Mucosa of rectum (tissue), 2 donors: ENCODE results near the gene C1QB.
"Not testable (repeated sequence)": the region's sequence is repeated elsewhere in the genome, so short reads cannot be mapped to it uniquely, and the experiment has no call there.

ENCODE experiments used
- H3K27ac ChIP-seq, 2 donors: one replicate each; pipeline ENCODE4 v1.7.0; 2013; ENCODE audit warnings: inconsistent platforms in 2 of 2, low read depth in 2 of 2, low read length in 2 of 2
- H3K27me3 ChIP-seq, 2 donors: one replicate each; pipeline ENCODE4 v1.7.0; 2013; ENCODE audit warnings: low read length in 2 of 2; ENCODE audit not compliant: control insufficient read depth in 2 of 2, insufficient read depth in 2 of 2
- H3K36me3 ChIP-seq, 2 donors: one replicate each; pipeline ENCODE4 v1.7.0; 2013; ENCODE audit warnings: low read length in 2 of 2; ENCODE audit not compliant: control insufficient read depth in 2 of 2, insufficient read depth in 2 of 2
- H3K4me1 ChIP-seq, 2 donors: one replicate each; pipeline ENCODE4 v1.7.0; 2013; ENCODE audit warnings: low read length in 2 of 2, mild to moderate bottlenecking in 1 of 2; ENCODE audit not compliant: control insufficient read depth in 2 of 2, insufficient read depth in 2 of 2
- H3K4me3 ChIP-seq, 2 donors: one replicate each; pipeline ENCODE4 v1.7.0; 2013; ENCODE audit warnings: low read length in 2 of 2
- H3K9ac ChIP-seq, 2 donors: one replicate each; pipeline ENCODE4 v1.7.0; 2013; ENCODE audit warnings: low read length in 2 of 2, low read depth in 1 of 2, mild to moderate bottlenecking in 1 of 2
- H3K9me3 ChIP-seq, 2 donors: one replicate each; pipeline ENCODE4 v1.7.0; 2013; ENCODE audit warnings: low read length in 2 of 2; ENCODE audit not compliant: control insufficient read depth in 2 of 2
- donor health status: healthy.
- donor health status: Normal muscosa, but diverticular disease.

The C1QB gene

GRCh38 chr1:22661880-22662279 lies 8.8 kb downstream of the C1QB start:
- H3K27ac ChIP-seq = no peak overlapping the region
- no peaks in the 10 kb centered on the region for H3K36me3 ChIP-seq
- no peaks in the 10 kb centered on the region for H3K27me3 ChIP-seq
- H3K9me3 ChIP-seq = no peaks in the 10 kb centered on the region
- H3K9ac ChIP-seq = no peak overlapping the region
- H3K4me1 ChIP-seq = no peaks in the 10 kb centered on the region
- H3K4me3 ChIP-seq = no peak overlapping the region

- Histone ChIP-seq H3K9me3 (no peaks in the 10 kb centered on the region), H3K27ac (no peak overlapping the region), H3K36me3 (no peaks in the 10 kb centered on the region), H3K4me1 (no peaks in the 10 kb centered on the region), H3K27me3 (no peaks in the 10 kb centered on the region), H3K4me3 (no peak overlapping the region), H3K9ac (no peak overlapping the region)
Observed at GRCh38 chr1:22662318-22662717, 9.3 kb downstream of the C1QB start.

- Histone ChIP-seq H3K9ac (no peak overlapping the region), H3K4me3 (no peak overlapping the region)
Observed at GRCh38 chr1:22662986-22663408, 10.0 kb downstream of the C1QB start.

GRCh38 chr1:22665752-22666151 lies 12.7 kb downstream of the C1QB start:
- H3K4me3 ChIP-seq = no peak overlapping the region
- no peaks in the 10 kb centered on the region for H3K36me3 ChIP-seq
- H3K27me3 ChIP-seq = peaks cover 0 to 3% of the 10 kb centered on the region in 2 donors
- H3K27ac ChIP-seq = no peak overlapping the region
- no peak overlapping the region for H3K9ac ChIP-seq
- no peaks in the 10 kb centered on the region for H3K4me1 ChIP-seq
- H3K9me3 ChIP-seq = no peaks in the 10 kb centered on the region

More at GRCh38 chr1:22662986-22663408, 10.0 kb downstream of the C1QB start:
- Histone ChIP-seq H3K27me3 (peaks cover 0 to 3% of the 10 kb centered on the region in 2 donors), H3K9me3 (no peaks in the 10 kb centered on the region), H3K36me3 (no peaks in the 10 kb centered on the region), H3K27ac (no peak overlapping the region), H3K4me1 (no peaks in the 10 kb centered on the region)

GRCh38 chr1:22666412-22666811 lies 13.4 kb downstream of the C1QB start:
- Histone ChIP-seq H3K9ac (no peak overlapping the region), H3K4me1 (no peaks in the 10 kb centered on the region), H3K27ac (no peak overlapping the region), H3K36me3 (no peaks in the 10 kb centered on the region), H3K9me3 (no peaks in the 10 kb centered on the region), H3K4me3 (no peak overlapping the region), H3K27me3 (peaks cover 0 to 3% of the 10 kb centered on the region in 2 donors)

- not testable (repeated sequence) for H3K4me1 ChIP-seq, H3K27ac ChIP-seq, H3K36me3 ChIP-seq, H3K9me3 ChIP-seq, H3K9ac ChIP-seq, H3K4me3 ChIP-seq, H3K27me3 ChIP-seq
Observed at GRCh38 chr1:22668840-22669239, 15.8 kb downstream of the C1QB start.

- no peak overlapping the region for H3K9ac ChIP-seq
- H3K4me1 ChIP-seq = no peaks in the 10 kb centered on the region
- H3K36me3 ChIP-seq = no peaks in the 10 kb centered on the region
- H3K27ac ChIP-seq = no peak overlapping the region
- no peak overlapping the region for H3K4me3 ChIP-seq
- no peaks in the 10 kb centered on the region for H3K9me3 ChIP-seq
- H3K27me3 ChIP-seq = peaks cover 2 to 3% of the 10 kb centered on the region in 2 donors
Observed at GRCh38 chr1:22670352-22670975, 17.4 kb downstream of the C1QB start.

GRCh38 chr1:22671999-22672398 lies 19.0 kb downstream of the C1QB start:
- no peaks in the 10 kb centered on the region for H3K36me3 ChIP-seq
- H3K4me3 ChIP-seq = no peak overlapping the region
- H3K9ac ChIP-seq = no peak overlapping the region
- peaks cover 7 to 8% of the 10 kb centered on the region in 2 donors for H3K4me1 ChIP-seq
- no peaks in the 10 kb centered on the region for H3K9me3 ChIP-seq
- peaks cover 2 to 3% of the 10 kb centered on the region in 2 donors for H3K27me3 ChIP-seq
- H3K27ac ChIP-seq = no peak overlapping the region

- Histone ChIP-seq H3K9me3 (no peaks in the 10 kb centered on the region), H3K36me3 (no peaks in the 10 kb centered on the region), H3K27ac (no peak overlapping the region), H3K4me3 (no peak overlapping the region), H3K4me1 (peaks cover 14 to 16% of the 10 kb centered on the region in 2 donors), H3K27me3 (peaks cover 0 to 2% of the 10 kb centered on the region in 2 donors), H3K9ac (no peak overlapping the region)
Observed at GRCh38 chr1:22673486-22674409, 20.7 kb downstream of the C1QB start.

- Histone ChIP-seq H3K36me3 (no peaks in the 10 kb centered on the region), H3K27me3 (peaks cover 0 to 2% of the 10 kb centered on the region in 2 donors)
Observed at GRCh38 chr1:22674410-22674749, 21.3 kb downstream of the C1QB start.

More at GRCh38 chr1:22674410-22674749, 21.3 kb downstream of the C1QB start:
- Histone ChIP-seq H3K4me3 (no peak overlapping the region), H3K27ac (no peak overlapping the region), H3K4me1 (peaks cover 14 to 16% of the 10 kb centered on the region in 2 donors), H3K9ac (no peak overlapping the region), H3K9me3 (no peaks in the 10 kb centered on the region)
